ENCODE data around the gene CDKL1. TPM values are rescaled to one million over a fixed set of nuclear protein-coding genes. Genes with fewer than 3 reads are reported as not detected.
"Not testable (repeated sequence)": the region's sequence is repeated elsewhere in the genome, so short reads cannot be mapped to it uniquely, and the experiment has no call there.

The CDKL1 gene
- total RNA-seq, 2 experiments from 2014 or later, result 13.5 to 17.6 TPM

GRCh38 chr14:50360093-50360492, 36.6 kb downstream of the CDKL1 start:
- Mint-ChIP-seq H3K4me1 (peaks cover 20% of the 10 kb centered on the region), H3K9me3 (ENCODE audit: low read depth) (peaks cover 2% of the 10 kb centered on the region), H3K36me3 (peaks cover 38% of the 10 kb centered on the region), H3K4me3 (no peak overlapping the region), H3K27me3 (no peaks in the 10 kb centered on the region), H3K27ac (no peak overlapping the region)
- ATAC-seq (no peak), DNase-seq (no peak)
- CTCF ChIA-PET, result interaction anchor here (0.5 to 1.2 kb wide), 2 partner anchors 27 to 51 kb away, joined by 3 read pairs; no protein-coding TSS in a partner anchor

DNA sequence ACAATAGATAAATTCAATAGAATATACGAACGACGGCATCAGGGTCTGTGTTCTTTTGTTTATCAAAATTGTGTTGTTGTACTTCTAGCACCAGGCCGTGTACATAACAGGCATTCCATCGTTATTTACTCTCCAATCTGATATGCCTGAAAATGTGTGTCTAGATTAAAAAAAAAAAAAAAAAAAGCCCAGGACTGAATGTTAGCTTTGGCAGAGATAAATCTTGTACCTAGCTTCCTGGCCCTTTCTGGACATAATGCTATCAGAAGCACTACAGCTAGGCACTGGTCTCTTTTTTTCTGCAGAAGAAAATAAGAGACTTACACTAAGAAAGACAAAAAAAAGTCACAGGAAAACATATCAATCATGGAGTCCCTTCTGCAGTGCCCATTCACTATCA, 37.0 kb downstream of the CDKL1 start:
- CTCF ChIA-PET, result interaction anchor here (0.5 to 1.2 kb wide), 3 partner anchors 10 to 50 kb away, joined by 3 to 4 read pairs (median 3); no protein-coding TSS in a partner anchor
- DNase-seq (no peak), ATAC-seq (no peak)
- H3K4me3 Mint-ChIP-seq, result no peak overlapping the region
- H3K9me3 Mint-ChIP-seq (ENCODE audit: low read depth), result peaks cover 2% of the 10 kb centered on the region
- H3K36me3 Mint-ChIP-seq, result peaks cover 38% of the 10 kb centered on the region
- no peak overlapping the region for H3K27ac Mint-ChIP-seq
- H3K4me1 Mint-ChIP-seq, result peaks cover 20% of the 10 kb centered on the region
- no peaks in the 10 kb centered on the region for H3K27me3 Mint-ChIP-seq

GRCh38 chr14:50357753-50358395, 38.8 kb downstream of the CDKL1 start:
- ATAC-seq (no peak), DNase-seq (no peak)
- peaks cover 8% of the 10 kb centered on the region for H3K4me1 Mint-ChIP-seq
- no peak overlapping the region for H3K4me3 Mint-ChIP-seq
- no peak overlapping the region for H3K27ac Mint-ChIP-seq
- no peaks in the 10 kb centered on the region for H3K27me3 Mint-ChIP-seq
- peaks cover 36% of the 10 kb centered on the region for H3K36me3 Mint-ChIP-seq
- H3K9me3 Mint-ChIP-seq (ENCODE audit: low read depth), result peaks cover 2% of the 10 kb centered on the region
- CTCF ChIA-PET, result interaction anchor here (0.6 to 1.1 kb wide), 2 partner anchors 14 to 37 kb away, joined by 3 to 4 read pairs; no protein-coding TSS in a partner anchor

GRCh38 chr14:50357124-50357523, 39.6 kb downstream of the CDKL1 start:
- DNase-seq (no peak), ATAC-seq (no peak)
- peaks cover 29% of the 10 kb centered on the region for H3K36me3 Mint-ChIP-seq
- CTCF ChIA-PET, result interaction anchor here (1.1 kb wide), 1 partner anchor 36 kb away, joined by 4 read pairs; no protein-coding TSS in a partner anchor
- H3K27me3 Mint-ChIP-seq, result no peaks in the 10 kb centered on the region
- no peak overlapping the region for H3K27ac Mint-ChIP-seq
- H3K9me3 Mint-ChIP-seq (ENCODE audit: low read depth), result no peaks in the 10 kb centered on the region
- no peak overlapping the region for H3K4me3 Mint-ChIP-seq
- H3K4me1 Mint-ChIP-seq, result peaks cover 2% of the 10 kb centered on the region

GRCh38 chr14:50356283-50356682, 40.4 kb downstream of the CDKL1 start:
- H3K4me3 Mint-ChIP-seq; H3K27me3 Mint-ChIP-seq; DNase-seq; H3K4me1 Mint-ChIP-seq; H3K27ac Mint-ChIP-seq; ATAC-seq; H3K9me3 Mint-ChIP-seq (ENCODE audit: low read depth): not testable (repeated sequence)
- H3K36me3 Mint-ChIP-seq, result peaks cover 29% of the 10 kb centered on the region
- CTCF ChIA-PET, result interaction anchor here (0.7 to 1.8 kb wide), 3 partner anchors 10 to 30 kb away, joined by 4 read pairs; no protein-coding TSS in a partner anchor

DNA sequence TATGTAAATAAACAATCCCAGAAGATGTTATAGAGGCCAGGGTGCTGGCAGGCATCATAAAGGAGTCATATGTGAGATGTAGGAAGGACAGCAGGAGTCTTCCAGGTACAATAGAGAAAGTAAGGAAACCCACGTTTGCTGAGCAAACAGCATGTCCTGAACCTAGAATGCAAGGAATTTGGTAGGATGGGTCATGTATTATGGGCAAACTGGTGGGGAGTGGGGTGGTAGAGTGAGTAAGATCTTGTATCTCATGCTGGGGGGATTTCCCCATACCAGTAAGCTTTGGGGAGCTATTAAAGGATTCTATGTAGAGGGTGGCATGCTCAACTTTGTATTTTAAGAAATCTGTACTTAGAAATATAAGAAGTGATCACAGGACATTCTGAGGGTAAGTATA, 41.0 kb downstream of the CDKL1 start:
- no peak overlapping the region for H3K4me3 Mint-ChIP-seq
- peaks cover 2% of the 10 kb centered on the region for H3K4me1 Mint-ChIP-seq
- CTCF ChIA-PET, result interaction anchor here (0.7 to 1.8 kb wide), 3 partner anchors 11 to 29 kb away, joined by 4 read pairs; no protein-coding TSS in a partner anchor
- no peaks in the 10 kb centered on the region for H3K27me3 Mint-ChIP-seq
- H3K27ac Mint-ChIP-seq, result no peak overlapping the region
- no peaks in the 10 kb centered on the region for H3K9me3 Mint-ChIP-seq (ENCODE audit: low read depth)
- H3K36me3 Mint-ChIP-seq, result peaks cover 26% of the 10 kb centered on the region
- DNase-seq (no peak), ATAC-seq (no peak)

GRCh38 chr14:50354527-50354926, 42.2 kb downstream of the CDKL1 start:
- Mint-ChIP-seq H3K27ac (no peak overlapping the region), H3K4me1 (peaks cover 2% of the 10 kb centered on the region), H3K4me3 (no peak overlapping the region), H3K27me3 (no peaks in the 10 kb centered on the region), H3K36me3 (peaks cover 24% of the 10 kb centered on the region), H3K9me3 (ENCODE audit: low read depth) (no peaks in the 10 kb centered on the region)
- DNase-seq (no peak), ATAC-seq (no peak)
- CTCF ChIA-PET, result interaction anchor here (1.8 kb wide), 1 partner anchor 12 kb away, joined by 4 read pairs; no protein-coding TSS in a partner anchor

- DNase-seq (no peak), ATAC-seq (no peak)
- H3K4me3 Mint-ChIP-seq, result no peak overlapping the region
- peaks cover 19% of the 10 kb centered on the region for H3K36me3 Mint-ChIP-seq
- no peaks in the 10 kb centered on the region for H3K27me3 Mint-ChIP-seq
- no peaks in the 10 kb centered on the region for H3K9me3 Mint-ChIP-seq (ENCODE audit: low read depth)
- H3K27ac Mint-ChIP-seq, result no peak overlapping the region
- peaks cover 2% of the 10 kb centered on the region for H3K4me1 Mint-ChIP-seq
- CTCF ChIA-PET, result interaction anchor here (1.0 kb wide), 1 partner anchor 93 kb away, joined by 3 read pairs; no protein-coding TSS in a partner anchor
Observed at GRCh38 chr14:50353126-50353525, 43.6 kb downstream of the CDKL1 start.

DNA sequence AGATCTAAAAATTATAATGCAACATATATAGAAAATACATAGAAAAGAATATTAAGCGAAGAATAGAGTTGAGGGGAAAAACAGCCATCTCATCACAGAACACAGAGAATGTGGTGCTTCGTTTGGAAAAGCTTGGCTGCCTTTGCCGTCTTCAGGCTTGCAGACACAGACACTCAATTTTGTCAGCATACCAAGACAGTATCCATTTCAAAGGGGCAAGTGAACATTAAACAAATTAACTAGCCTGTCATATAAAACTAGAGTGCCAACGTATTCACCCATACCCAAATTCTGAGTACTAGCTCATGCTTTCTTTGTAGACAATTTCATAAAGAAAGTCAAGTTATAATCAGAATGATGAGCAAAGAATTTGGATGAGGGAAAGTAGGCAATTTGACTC, 44.1 kb downstream of the CDKL1 start:
- DNase-seq, result no peak
- Mint-ChIP-seq H3K27me3 (no peaks in the 10 kb centered on the region), H3K4me3 (no peak overlapping the region), H3K4me1 (peaks cover 2% of the 10 kb centered on the region), H3K9me3 (ENCODE audit: low read depth) (no peaks in the 10 kb centered on the region), H3K36me3 (peaks cover 16% of the 10 kb centered on the region), H3K27ac (no peak overlapping the region)
- ATAC-seq, result no peak
- CTCF ChIA-PET, result no interaction called here

DNA sequence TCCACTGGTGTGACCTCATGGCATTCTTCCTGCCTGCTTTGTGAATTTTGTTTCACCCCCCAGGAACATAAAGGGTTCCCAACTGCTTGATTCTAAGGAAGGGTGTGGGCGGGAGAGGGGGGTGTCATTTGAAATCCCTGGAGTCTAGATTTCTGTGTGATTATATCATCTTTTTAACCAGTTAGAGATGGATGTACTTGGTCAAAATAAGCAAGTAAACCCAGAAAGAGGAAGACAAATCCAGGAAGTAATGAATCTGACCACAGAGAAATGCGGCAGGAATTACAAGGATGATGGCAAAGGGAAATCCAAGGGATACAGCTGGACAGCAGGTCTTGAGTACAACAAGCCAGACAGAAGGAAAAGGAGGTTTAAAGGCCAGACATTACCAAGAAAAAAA, 45.7 kb downstream of the CDKL1 start:
- Mint-ChIP-seq H3K9me3 (ENCODE audit: low read depth) (no peaks in the 10 kb centered on the region), H3K36me3 (peaks cover 3% of the 10 kb centered on the region), H3K27me3 (no peaks in the 10 kb centered on the region), H3K4me1 (no peaks in the 10 kb centered on the region), H3K4me3 (no peak overlapping the region), H3K27ac (no peak overlapping the region)
- ATAC-seq (no peak), DNase-seq (no peak)
- CTCF ChIA-PET, result interaction anchor here (0.7 to 0.9 kb wide), 2 partner anchors 36 to 172 kb away, joined by 3 to 4 read pairs; no protein-coding TSS in a partner anchor

GRCh38 chr14:50348933-50349332, 47.7 kb downstream of the CDKL1 start:
- DNase-seq (no peak), ATAC-seq (no peak)
- Mint-ChIP-seq H3K4me3 (no peak overlapping the region), H3K27ac (no peak overlapping the region), H3K36me3 (peaks cover 1% of the 10 kb centered on the region), H3K9me3 (ENCODE audit: low read depth) (no peaks in the 10 kb centered on the region), H3K4me1 (peaks cover 6% of the 10 kb centered on the region), H3K27me3 (no peaks in the 10 kb centered on the region)
- CTCF ChIA-PET, result no interaction called here

GRCh38 chr14:50347521-50347920, 49.2 kb downstream of the CDKL1 start:
- H3K9me3 Mint-ChIP-seq (ENCODE audit: low read depth), result no peaks in the 10 kb centered on the region
- no peak overlapping the region for H3K27ac Mint-ChIP-seq
- no peaks in the 10 kb centered on the region for H3K27me3 Mint-ChIP-seq
- ATAC-seq (no peak), DNase-seq (no peak)
- H3K4me1 Mint-ChIP-seq, result peaks cover 19% of the 10 kb centered on the region
- CTCF ChIA-PET, result no interaction called here
- peaks cover 1% of the 10 kb centered on the region for H3K36me3 Mint-ChIP-seq
- no peak overlapping the region for H3K4me3 Mint-ChIP-seq

DNA sequence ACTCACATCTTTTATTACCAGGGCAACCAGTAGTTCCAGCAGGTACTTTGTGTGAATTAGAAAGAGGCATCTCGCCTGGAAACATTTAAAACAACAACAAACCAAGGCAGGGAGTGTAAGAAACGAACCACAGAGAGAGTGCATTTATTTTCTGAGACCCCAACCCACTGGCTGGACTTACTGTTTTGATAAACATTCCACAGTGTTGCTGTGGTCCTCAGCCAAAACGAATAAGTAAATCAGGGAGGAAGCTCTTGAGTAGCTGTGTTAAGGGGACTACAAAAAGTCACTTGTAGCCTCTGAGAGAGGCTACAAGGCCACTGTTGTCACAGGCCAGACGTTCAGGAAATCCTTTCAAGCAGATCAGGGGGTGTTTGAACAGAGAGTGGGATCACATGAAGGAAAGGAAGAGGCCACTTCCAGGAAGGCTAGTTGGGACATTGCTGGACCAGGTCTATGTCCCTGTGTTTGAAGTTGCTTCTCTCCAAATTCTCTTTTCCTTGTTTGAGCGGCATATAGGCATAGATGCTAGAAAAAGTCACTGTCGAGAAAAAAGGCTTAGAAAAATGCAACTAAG, 50.7 kb downstream of the CDKL1 start:
- no peak for ATAC-seq
- Mint-ChIP-seq H3K4me1 (peaks cover 23% of the 10 kb centered on the region), H3K4me3 (no peak overlapping the region), H3K27me3 (no peaks in the 10 kb centered on the region), H3K36me3 (peaks cover 1% of the 10 kb centered on the region), H3K27ac (no peak overlapping the region), H3K9me3 (ENCODE audit: low read depth) (no peaks in the 10 kb centered on the region)
- DNase-seq, result no peak
- CTCF ChIA-PET, result no interaction called here
